GM19193 (cell line): ENCODE data around the gene SPON1.

ENCODE experiments used
- POLR2A ChIP-seq: IDR thresholded peaks from 4 replicates; pipeline ENCODE4 v1.6.1; 2011; ENCODE audit not compliant: insufficient read depth, insufficient read length; ENCODE audit errors: extremely low read depth

The SPON1 gene

GRCh38 chr11:14117632-14118031 lies 155.1 kb downstream of the SPON1 start:
- TF ChIP-seq POLR2A: no peak

GRCh38 chr11:14118072-14118471 lies 155.5 kb downstream of the SPON1 start:
- TF ChIP-seq POLR2A: no peak

- no peak for TF ChIP-seq POLR2A
These were observed 156.8 kb downstream of the SPON1 start for GRCh38 chr11:14119357-14119756.

GRCh38 chr11:14124350-14124749 lies 161.8 kb downstream of the SPON1 start:
- TF ChIP-seq POLR2A: no peak

GRCh38 chr11:14124886-14125285 lies 162.4 kb downstream of the SPON1 start:
- TF ChIP-seq POLR2A: no peak

- no peak for TF ChIP-seq POLR2A
These were observed 163.0 kb downstream of the SPON1 start for GRCh38 chr11:14125529-14125928.

- TF ChIP-seq POLR2A: no peak
These were observed 165.2 kb downstream of the SPON1 start for GRCh38 chr11:14127679-14128078.

GRCh38 chr11:14132312-14132711 lies 169.8 kb downstream of the SPON1 start:
- TF ChIP-seq POLR2A: no peak

- TF ChIP-seq POLR2A: no peak
These were observed 170.9 kb downstream of the SPON1 start for GRCh38 chr11:14133381-14133780.

- TF ChIP-seq POLR2A: no peak
These were observed 174.0 kb downstream of the SPON1 start for GRCh38 chr11:14136561-14136960.

GRCh38 chr11:14137284-14137683 lies 174.8 kb downstream of the SPON1 start:
- no peak for TF ChIP-seq POLR2A

GRCh38 chr11:14140991-14141390 lies 178.5 kb downstream of the SPON1 start:
- no peak for TF ChIP-seq POLR2A

GRCh38 chr11:14141676-14142075 lies 179.2 kb downstream of the SPON1 start:
- no peak for TF ChIP-seq POLR2A

- no peak for TF ChIP-seq POLR2A
These were observed 182.4 kb downstream of the SPON1 start for GRCh38 chr11:14144934-14145333.

- no peak for TF ChIP-seq POLR2A
These were observed 186.2 kb downstream of the SPON1 start for GRCh38 chr11:14148653-14149273.

- no peak for TF ChIP-seq POLR2A
These were observed 187.2 kb downstream of the SPON1 start for GRCh38 chr11:14149683-14150082.

- TF ChIP-seq POLR2A: no peak
These were observed 188.4 kb downstream of the SPON1 start for GRCh38 chr11:14150878-14151277.

- TF ChIP-seq POLR2A: no peak
These were observed 195.9 kb downstream of the SPON1 start for GRCh38 chr11:14158393-14158792.

- no peak for TF ChIP-seq POLR2A
These were observed 201.1 kb downstream of the SPON1 start for GRCh38 chr11:14163576-14163975.
